ENCODE measurements around the gene SCMH1.

GRCh38 chr1:41021526-41022308, 220.4 kb downstream of the SCMH1 start, which contains the start of gene SLFNL1:
- no peak for TF ChIP-seq POLR2A (IDR thresholded peaks at IDR 0.05)
- no peak for TF ChIP-seq POLR2AphosphoS5 (IDR thresholded peaks at IDR 0.05)
- TF ChIP-seq, protein P1, sequence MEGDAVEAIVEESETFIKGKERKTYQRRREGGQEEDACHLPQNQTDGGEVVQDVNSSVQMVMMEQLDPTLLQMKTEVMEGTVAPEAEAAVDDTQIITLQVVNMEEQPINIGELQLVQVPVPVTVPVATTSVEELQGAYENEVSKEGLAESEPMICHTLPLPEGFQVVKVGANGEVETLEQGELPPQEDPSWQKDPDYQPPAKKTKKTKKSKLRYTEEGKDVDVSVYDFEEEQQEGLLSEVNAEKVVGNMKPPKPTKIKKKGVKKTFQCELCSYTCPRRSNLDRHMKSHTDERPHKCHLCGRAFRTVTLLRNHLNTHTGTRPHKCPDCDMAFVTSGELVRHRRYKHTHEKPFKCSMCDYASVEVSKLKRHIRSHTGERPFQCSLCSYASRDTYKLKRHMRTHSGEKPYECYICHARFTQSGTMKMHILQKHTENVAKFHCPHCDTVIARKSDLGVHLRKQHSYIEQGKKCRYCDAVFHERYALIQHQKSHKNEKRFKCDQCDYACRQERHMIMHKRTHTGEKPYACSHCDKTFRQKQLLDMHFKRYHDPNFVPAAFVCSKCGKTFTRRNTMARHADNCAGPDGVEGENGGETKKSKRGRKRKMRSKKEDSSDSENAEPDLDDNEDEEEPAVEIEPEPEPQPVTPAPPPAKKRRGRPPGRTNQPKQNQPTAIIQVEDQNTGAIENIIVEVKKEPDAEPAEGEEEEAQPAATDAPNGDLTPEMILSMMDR (IDR thresholded peaks at IDR 0.05) = no peak
- TF ChIP-seq EP300 (IDR thresholded peaks at IDR 0.05) = no peak

Data from upper lobe of left lung (tissue), 4 donors.